Tibial nerve (tissue), 4 donors: ENCODE results near the gene GRHPR. TPM values are rescaled to one million over a fixed set of nuclear protein-coding genes. Genes with fewer than 3 reads are reported as not detected.
"Not testable (repeated sequence)": the region's sequence is repeated elsewhere in the genome, so short reads cannot be mapped to it uniquely, and the experiment has no call there.

Source experiments
- DNase-seq, 2 donors: peaks; one replicate each; pipeline ENCODE4 v3.0.0-alpha.2; 2019; ENCODE audit warnings: low spot score in 2 of 2
- H3K27ac ChIP-seq, 4 donors: fragments of 200-600 bp; sonication (generic) in 3 of 4; one replicate each; pipeline ENCODE4 v1.5.1; 2017 to 2019; ENCODE audit warnings: mild to moderate bottlenecking in 1 of 4
- H3K27me3 ChIP-seq, 2 donors: fragments of 200-600 bp; sonication (generic) in 1 of 2; one replicate each; pipeline versions ENCODE4 v1.5.1 to v1.6.0; 2017 to 2019
- H3K36me3 ChIP-seq, 3 donors: fragments of 200-600 bp; sonication (generic); one replicate each; pipeline ENCODE4 v1.5.1; 2018 to 2019
- H3K4me1 ChIP-seq, 4 donors: fragments of 200-600 bp; sonication (generic) in 3 of 4; one replicate each; pipeline ENCODE4 v1.5.1; 2017 to 2019
- H3K4me3 ChIP-seq, 4 donors: fragments of 200-600 bp; sonication (generic) in 3 of 4; one replicate each; pipeline ENCODE4 v1.5.1; 2017 to 2019; ENCODE audit warnings: mild to moderate bottlenecking in 1 of 4, moderate library complexity in 1 of 4
- H3K9me3 ChIP-seq, 4 donors: fragments of 200-600 bp; sonication (generic) in 3 of 4; one replicate each; pipeline ENCODE4 v1.5.1; 2017 to 2019
- CTCF ChIP-seq, 5 experiments: fragments of 200-600 bp in 3 of 5; fragments of 450-650 bp in 2 of 5; sonication (generic) in 3 of 5; IDR thresholded peaks; one replicate each; pipeline ENCODE4 v1.5.1; 2016 to 2019; ENCODE audit warnings: antibody characterized with exemption in 5 of 5, mild to moderate bottlenecking in 3 of 5, moderate library complexity in 2 of 5
- EP300 ChIP-seq, 2 donors: sonication (generic); formaldehyde crosslinking; IDR thresholded peaks; one replicate each; pipeline ENCODE4 v1.6.1; 2017; ENCODE audit warnings: antibody characterized with exemption in 2 of 2, mild to moderate bottlenecking in 1 of 2
- POLR2A ChIP-seq, 2 donors: fragments of 450-650 bp; IDR thresholded peaks; one replicate each; pipeline ENCODE4 v1.6.1; 2017; ENCODE audit warnings: antibody characterized with exemption in 2 of 2, mild to moderate bottlenecking in 2 of 2, moderate library complexity in 2 of 2
- WGBS, 2 donors: methylation state at CpG; one replicate each; pipeline ENCODE4 v1.1.5; 2018; 5-methylcytosine and 5-hydroxymethylcytosine counted together
- total RNA-seq, 4 donors: library from RNA; depleted of rRNA; stranded (reverse); fragments of >200 nt; gene quantifications; one replicate each; pipeline ENCODE4 v1.1.0, GENCODE V29; 2016

GRHPR gene
- total RNA-seq, 4 donors from 2014 or later: 175 to 250 (median 200) TPM

- peak; percentile 17 to 23 for DNase-seq
- peak overlapping the region; percentile 97 for H3K27ac ChIP-seq
- H3K4me1 ChIP-seq: peaks cover 0 to 37% (median 23%) of the 10 kb centered on the region in 4 donors
These were observed 43.7 kb downstream of the GRHPR start for GRCh38 chr9:37466037-37466709.

GRCh38 chr9:37467530-37467929, 45.0 kb downstream of the GRHPR start:
- H3K27me3 ChIP-seq, H3K9me3 ChIP-seq, H3K4me3 ChIP-seq, DNase-seq, H3K27ac ChIP-seq, H3K36me3 ChIP-seq: not testable (repeated sequence)
- peaks cover 0 to 34% (median 22%) of the 10 kb centered on the region in 4 donors for H3K4me1 ChIP-seq
- 92 to 94% methylated on average over 17 of the region's 17 CpGs for WGBS, 2 donors

More at GRCh38 chr9:37466037-37466709, 43.7 kb downstream of the GRHPR start:
- Histone ChIP-seq H3K27me3 (no peaks in the 10 kb centered on the region), H3K4me3 (peak overlapping the region; percentile 64 to 97 (median 80)), H3K36me3 (no peaks in the 10 kb centered on the region), H3K9me3 (no peaks in the 10 kb centered on the region)
- TF ChIP-seq POLR2A (IDR thresholded peaks at IDR 0.05) (no peak), EP300 (IDR thresholded peaks at IDR 0.05) (peak in 1 of 2 donors; percentile 6), CTCF (IDR thresholded peaks at IDR 0.05) (no peak)
- WGBS, 2 donors: 0 to 1% methylated on average over 44 to 47 of the region's 47 CpGs

GRCh38 chr9:37468620-37469019, 46.1 kb downstream of the GRHPR start:
- Histone ChIP-seq H3K27ac (no peak overlapping the region), H3K4me1 (peaks cover 0 to 28% (median 18%) of the 10 kb centered on the region in 4 donors), H3K9me3 (no peaks in the 10 kb centered on the region), H3K36me3 (no peaks in the 10 kb centered on the region), H3K4me3 (no peak overlapping the region), H3K27me3 (no peaks in the 10 kb centered on the region)
- 95% methylated on average over 6 of the region's 6 CpGs for WGBS, 2 donors
- TF ChIP-seq EP300 (IDR thresholded peaks at IDR 0.05) (no peak), POLR2A (IDR thresholded peaks at IDR 0.05) (no peak), CTCF (IDR thresholded peaks at IDR 0.05) (no peak)
- DNase-seq: no peak

GRCh38 chr9:37471942-37472684, 49.6 kb downstream of the GRHPR start:
- peak in 1 of 2 donors; percentile 47 for TF ChIP-seq EP300 (IDR thresholded peaks at IDR 0.05)
- no peak for TF ChIP-seq POLR2A (IDR thresholded peaks at IDR 0.05)
- no peak for TF ChIP-seq CTCF (IDR thresholded peaks at IDR 0.05)
- WGBS, 2 donors: 15 to 16% methylated on average over 7 of the region's 7 CpGs
- peak in 1 of 2 donors; percentile 13 for DNase-seq
- peak overlapping the region; percentile 3 to 39 (median 18) for H3K4me3 ChIP-seq
- peaks cover 0 to 12% (median 5%) of the 10 kb centered on the region in 4 donors for H3K4me1 ChIP-seq
- H3K9me3 ChIP-seq: peaks cover 0 to 7% (median 0%) of the 10 kb centered on the region in 4 donors
- peak overlapping the region in 3 of 4 donors; percentile 63 to 89 (median 83) for H3K27ac ChIP-seq
- no peaks in the 10 kb centered on the region for H3K36me3 ChIP-seq
- H3K27me3 ChIP-seq: no peaks in the 10 kb centered on the region

- 62 to 65% methylated on average over 6 of the region's 6 CpGs for WGBS, 2 donors
- H3K9me3 ChIP-seq: not testable (repeated sequence)
These were observed 51.5 kb downstream of the GRHPR start for GRCh38 chr9:37473982-37474381.

GRCh38 chr9:37474438-37474837, 51.9 kb downstream of the GRHPR start:
- Histone ChIP-seq H3K27ac (no peak overlapping the region), H3K36me3 (no peaks in the 10 kb centered on the region), H3K4me3 (no peak overlapping the region), H3K27me3 (peaks cover 0 to 4% of the 10 kb centered on the region in 2 donors), H3K4me1 (peaks cover 0 to 12% (median 5%) of the 10 kb centered on the region in 4 donors), H3K9me3 (peaks cover 0 to 7% (median 0%) of the 10 kb centered on the region in 4 donors)
- TF ChIP-seq POLR2A (IDR thresholded peaks at IDR 0.05) (no peak), CTCF (IDR thresholded peaks at IDR 0.05) (no peak), EP300 (IDR thresholded peaks at IDR 0.05) (no peak)
- no peak for DNase-seq
- 94 to 97% methylated on average over 3 of the region's 3 CpGs for WGBS, 2 donors

More at GRCh38 chr9:37473982-37474381, 51.5 kb downstream of the GRHPR start:
- not testable (repeated sequence) for DNase-seq, H3K36me3 ChIP-seq, H3K4me3 ChIP-seq, H3K27ac ChIP-seq, H3K27me3 ChIP-seq
- peaks cover 0 to 12% (median 5%) of the 10 kb centered on the region in 4 donors for H3K4me1 ChIP-seq
